Neutrophil (primary cell): ENCODE measurements around the gene ANKRD18A.

Experiments
- H3K27ac ChIP-seq: fragments of 200-600 bp; sonication (generic); 2 replicates; pipeline ENCODE4 v1.5.1; 2016; ENCODE audit warnings: mild to moderate bottlenecking, moderate library complexity
- H3K27me3 ChIP-seq: fragments of 200-600 bp; sonication (generic); 2 replicates; pipeline ENCODE4 v1.6.0; 2016; ENCODE audit warnings: mild to moderate bottlenecking
- H3K36me3 ChIP-seq: fragments of 200-600 bp; sonication (generic); 2 replicates; pipeline ENCODE4 v1.5.1; 2017
- H3K4me1 ChIP-seq, 2 experiments: fragments of 200-600 bp in 1 of 2; sonication (generic) in 1 of 2; 1 replicate in 1 of 2; 2 replicates in 1 of 2; pipeline versions ENCODE4 v1.5.1 to v1.6.1; 2013 to 2016; ENCODE audit warnings: low read depth in 1 of 2, low read length in 1 of 2, mild to moderate bottlenecking in 1 of 2, moderate library complexity in 1 of 2; ENCODE audit not compliant: control insufficient read depth in 1 of 2, insufficient read depth in 1 of 2
- H3K4me3 ChIP-seq, 2 experiments: fragments of 200-600 bp in 1 of 2; sonication (generic) in 1 of 2; 1 replicate in 1 of 2; 2 replicates in 1 of 2; pipeline ENCODE4 v1.5.1; 2013 to 2016; ENCODE audit warnings: low read depth in 1 of 2, low read length in 1 of 2, mild to moderate bottlenecking in 1 of 2, moderate library complexity in 1 of 2
- H3K9me3 ChIP-seq: fragments of 200-600 bp; sonication (generic); 2 replicates; pipeline ENCODE4 v1.5.1; 2016
- TF ChIP-seq, protein P1 (sequence below): fragments of 200-600 bp; sonication (generic); IDR thresholded peaks from 2 replicates; pipeline ENCODE4 v1.5.1; 2016; ENCODE audit warnings: antibody characterized with exemption

Gene ANKRD18A

DNA sequence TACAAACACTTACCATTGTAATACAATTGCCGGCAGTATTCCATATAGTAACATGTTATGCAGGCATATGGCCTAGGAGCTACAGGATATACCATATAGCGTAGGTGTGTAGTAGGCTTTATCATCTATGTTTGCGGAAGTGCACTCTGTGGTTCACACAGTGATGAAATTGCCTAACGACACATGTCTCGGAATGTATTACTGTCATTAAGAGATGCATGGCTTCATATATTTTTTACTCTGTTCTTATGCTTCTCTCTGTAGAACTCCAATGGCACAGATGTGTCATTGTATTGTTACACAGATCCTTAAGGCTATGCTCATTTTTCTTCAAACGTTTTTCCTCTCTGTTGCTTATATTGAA is 19.2 kb upstream of the ANKRD18A start:
- no peaks in the 10 kb centered on the region for H3K9me3 ChIP-seq
- no peak overlapping the region for H3K4me3 ChIP-seq
- H3K36me3 ChIP-seq: no peaks in the 10 kb centered on the region
- H3K4me1 ChIP-seq: peaks cover 0 to 4% of the 10 kb centered on the region in 2 experiments
- H3K27me3 ChIP-seq: no peaks in the 10 kb centered on the region
- H3K27ac ChIP-seq: no peak overlapping the region
- TF ChIP-seq, protein P1, sequence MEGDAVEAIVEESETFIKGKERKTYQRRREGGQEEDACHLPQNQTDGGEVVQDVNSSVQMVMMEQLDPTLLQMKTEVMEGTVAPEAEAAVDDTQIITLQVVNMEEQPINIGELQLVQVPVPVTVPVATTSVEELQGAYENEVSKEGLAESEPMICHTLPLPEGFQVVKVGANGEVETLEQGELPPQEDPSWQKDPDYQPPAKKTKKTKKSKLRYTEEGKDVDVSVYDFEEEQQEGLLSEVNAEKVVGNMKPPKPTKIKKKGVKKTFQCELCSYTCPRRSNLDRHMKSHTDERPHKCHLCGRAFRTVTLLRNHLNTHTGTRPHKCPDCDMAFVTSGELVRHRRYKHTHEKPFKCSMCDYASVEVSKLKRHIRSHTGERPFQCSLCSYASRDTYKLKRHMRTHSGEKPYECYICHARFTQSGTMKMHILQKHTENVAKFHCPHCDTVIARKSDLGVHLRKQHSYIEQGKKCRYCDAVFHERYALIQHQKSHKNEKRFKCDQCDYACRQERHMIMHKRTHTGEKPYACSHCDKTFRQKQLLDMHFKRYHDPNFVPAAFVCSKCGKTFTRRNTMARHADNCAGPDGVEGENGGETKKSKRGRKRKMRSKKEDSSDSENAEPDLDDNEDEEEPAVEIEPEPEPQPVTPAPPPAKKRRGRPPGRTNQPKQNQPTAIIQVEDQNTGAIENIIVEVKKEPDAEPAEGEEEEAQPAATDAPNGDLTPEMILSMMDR: no peak

DNA sequence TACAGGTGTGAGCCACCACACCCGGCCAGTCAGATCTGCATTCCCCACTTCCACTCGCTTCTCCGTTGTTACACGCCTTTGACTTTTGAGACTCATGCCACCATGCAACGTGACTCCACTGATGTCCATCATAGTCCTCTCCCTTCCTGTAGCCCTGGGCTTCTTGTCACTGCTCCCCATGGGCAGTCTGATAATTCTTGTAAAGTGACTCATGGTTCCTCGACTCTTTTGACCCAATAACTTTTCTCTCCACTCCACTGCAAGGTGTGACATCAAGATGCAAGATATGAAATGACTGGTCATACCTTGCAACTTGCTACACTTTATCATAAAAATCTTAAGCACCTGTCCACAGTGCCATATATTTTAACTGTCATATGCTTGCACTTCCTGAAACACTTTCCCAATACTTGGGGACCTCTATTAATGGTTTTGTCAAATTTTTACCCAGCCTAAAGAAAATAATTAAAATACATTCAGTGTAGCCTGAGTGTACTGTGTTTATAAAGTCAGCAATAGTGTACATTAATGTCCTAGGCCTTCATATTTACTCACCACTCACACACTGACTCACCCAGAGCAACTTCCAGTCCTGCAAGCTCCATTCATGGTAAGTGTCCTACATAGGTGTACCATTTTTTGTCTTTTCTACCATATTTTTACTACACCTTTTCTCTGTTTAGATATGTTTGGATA is 18.6 kb upstream of the ANKRD18A start:
- peaks cover 0 to 4% of the 10 kb centered on the region in 2 experiments for H3K4me1 ChIP-seq
- H3K27ac ChIP-seq: no peak overlapping the region
- H3K36me3 ChIP-seq: no peaks in the 10 kb centered on the region
- TF ChIP-seq, protein P1: no peak
- H3K9me3 ChIP-seq: no peaks in the 10 kb centered on the region
- H3K27me3 ChIP-seq: no peaks in the 10 kb centered on the region
- no peak overlapping the region for H3K4me3 ChIP-seq

DNA sequence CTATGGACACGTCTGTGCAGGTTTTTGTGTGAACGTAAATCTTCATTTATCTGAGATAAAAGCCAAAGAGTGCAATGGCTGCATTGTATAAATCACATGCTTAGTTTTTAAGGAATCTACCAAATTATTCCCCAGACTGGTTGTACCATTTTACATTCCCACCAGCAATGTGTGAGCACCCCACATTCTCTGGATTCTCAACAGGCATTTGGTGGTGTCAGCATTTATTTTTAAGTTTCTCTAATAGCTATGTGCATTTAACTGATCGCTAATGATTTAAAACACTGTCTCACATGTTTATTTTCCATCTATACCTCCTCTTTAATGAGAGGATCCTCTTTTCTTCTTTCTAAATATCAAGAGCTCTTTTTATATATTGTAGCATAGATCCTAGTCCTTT is 13.9 kb upstream of the ANKRD18A start:
- no peaks in the 10 kb centered on the region for H3K9me3 ChIP-seq
- no peaks in the 10 kb centered on the region for H3K36me3 ChIP-seq
- H3K4me3 ChIP-seq: no peak overlapping the region
- no peak overlapping the region for H3K27ac ChIP-seq
- H3K27me3 ChIP-seq: no peaks in the 10 kb centered on the region
- TF ChIP-seq, protein P1: no peak
- H3K4me1 ChIP-seq: no peaks in the 10 kb centered on the region

DNA sequence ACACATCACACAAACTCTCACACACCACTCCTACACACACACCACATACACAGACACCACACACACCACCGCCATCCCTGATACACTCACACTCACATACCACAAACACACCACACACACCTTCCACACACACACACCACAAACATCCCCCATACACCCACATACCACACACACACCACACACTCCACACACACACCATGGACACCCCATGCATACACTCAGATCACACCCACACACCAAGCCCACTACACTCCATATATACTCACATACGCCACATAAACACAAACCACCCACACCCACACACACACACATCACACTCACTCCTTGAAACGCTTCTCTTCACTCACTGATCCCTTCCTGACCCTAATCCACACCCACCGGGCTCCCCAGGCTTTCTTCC is 9.1 kb upstream of the ANKRD18A start:
- H3K36me3 ChIP-seq: no peaks in the 10 kb centered on the region
- H3K4me1 ChIP-seq: peaks cover 0 to 7% of the 10 kb centered on the region in 2 experiments
- H3K4me3 ChIP-seq: no peak overlapping the region
- no peaks in the 10 kb centered on the region for H3K27me3 ChIP-seq
- no peak overlapping the region for H3K27ac ChIP-seq
- TF ChIP-seq, protein P1: no peak
- H3K9me3 ChIP-seq: no peaks in the 10 kb centered on the region

DNA sequence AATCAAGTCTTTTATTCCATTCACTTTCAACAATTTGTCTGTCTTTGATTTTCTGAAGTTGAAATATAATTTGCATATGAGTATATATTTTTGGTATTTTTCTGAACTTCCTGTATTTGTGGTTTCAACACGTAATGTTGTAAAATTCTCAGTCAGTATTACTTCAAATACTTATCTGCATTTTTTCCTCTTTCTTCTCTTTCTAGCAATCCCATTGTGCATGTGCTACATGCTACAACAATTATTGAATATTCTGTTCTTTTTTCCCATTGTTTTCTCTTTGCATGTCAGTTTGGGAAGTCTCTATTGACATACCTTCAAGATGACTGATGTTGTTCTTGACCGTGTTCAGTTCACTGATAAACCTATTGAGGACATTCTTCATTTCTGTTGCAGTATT is 5.6 kb upstream of the ANKRD18A start:
- Histone ChIP-seq H3K4me1 (peaks cover 19 to 32% of the 10 kb centered on the region in 2 experiments), H3K27me3 (peaks cover 17% of the 10 kb centered on the region), H3K36me3 (no peaks in the 10 kb centered on the region), H3K27ac (no peak overlapping the region), H3K4me3 (no peak overlapping the region), H3K9me3 (no peaks in the 10 kb centered on the region)
- TF ChIP-seq, protein P1: no peak
